ENCODE results near the gene ROMO1. TPM values are rescaled to one million over a fixed set of nuclear protein-coding genes. Genes with fewer than 3 reads are reported as not detected.
"Not testable (repeated sequence)": the region's sequence is repeated elsewhere in the genome, so short reads cannot be mapped to it uniquely, and the experiment has no call there.

Gene ROMO1
- polyA plus RNA-seq, 3 donors from 2014 or later, result 298 to 612 (median 340) TPM

GRCh38 chr20:35720165-35721123 is 21.2 kb downstream of the ROMO1 start:
- Mint-ChIP-seq H3K9me3 (no peaks in the 10 kb centered on the region), H3K27ac (peak overlapping the region; percentile 44 to 81 (median 66)), H3K36me3 (peaks cover 44 to 68% (median 57%) of the 10 kb centered on the region in 3 donors), H3K27me3 (ENCODE audit: low read depth in 3 of 3) (peaks cover 15 to 61% (median 49%) of the 10 kb centered on the region in 3 donors), H3K4me3 (peak overlapping the region in 1 of 5 donors; percentile 8), H3K4me1 (peaks cover 46 to 75% of the 10 kb centered on the region in 2 donors)
- no peak for DNase-seq

- peaks cover 15 to 61% (median 52%) of the 10 kb centered on the region in 3 donors for H3K27me3 Mint-ChIP-seq (ENCODE audit: low read depth in 3 of 3)
- H3K4me1 Mint-ChIP-seq, result peaks cover 45 to 71% of the 10 kb centered on the region in 2 donors
- H3K4me3 Mint-ChIP-seq, result peak overlapping the region in 3 of 5 donors; percentile 4 to 47 (median 41)
- H3K27ac Mint-ChIP-seq, result peak overlapping the region in 5 of 6 donors; percentile 36 to 89 (median 71)
- no peaks in the 10 kb centered on the region for H3K9me3 Mint-ChIP-seq
- no peak for DNase-seq
- peaks cover 40 to 65% (median 56%) of the 10 kb centered on the region in 3 donors for H3K36me3 Mint-ChIP-seq
Observed at GRCh38 chr20:35721219-35721618, 22.0 kb downstream of the ROMO1 start.

- peak overlapping the region; percentile 36 to 89 (median 64) for H3K27ac Mint-ChIP-seq
- H3K36me3 Mint-ChIP-seq, result peaks cover 36 to 65% (median 53%) of the 10 kb centered on the region in 3 donors
- peaks cover 42 to 70% of the 10 kb centered on the region in 2 donors for H3K4me1 Mint-ChIP-seq
- H3K27me3 Mint-ChIP-seq (ENCODE audit: low read depth in 3 of 3), result peaks cover 12 to 61% (median 56%) of the 10 kb centered on the region in 3 donors
- peak overlapping the region in 3 of 5 donors; percentile 4 to 47 (median 41) for H3K4me3 Mint-ChIP-seq
- DNase-seq, result no peak
- no peaks in the 10 kb centered on the region for H3K9me3 Mint-ChIP-seq
Observed at GRCh38 chr20:35721621-35722020, 22.4 kb downstream of the ROMO1 start.

- Mint-ChIP-seq H3K4me3 (peak overlapping the region; percentile 36 to 68 (median 51)), H3K36me3 (peaks cover 36 to 59% (median 45%) of the 10 kb centered on the region in 3 donors), H3K4me1 (peaks cover 36 to 61% of the 10 kb centered on the region in 2 donors), H3K27ac (peak overlapping the region; percentile 69 to 89 (median 78)), H3K27me3 (ENCODE audit: low read depth in 3 of 3) (peaks cover 18 to 64% (median 53%) of the 10 kb centered on the region in 3 donors)
- not testable (repeated sequence) for H3K9me3 Mint-ChIP-seq, DNase-seq
Observed at GRCh38 chr20:35723275-35723639, 24.1 kb downstream of the ROMO1 start.

DNA sequence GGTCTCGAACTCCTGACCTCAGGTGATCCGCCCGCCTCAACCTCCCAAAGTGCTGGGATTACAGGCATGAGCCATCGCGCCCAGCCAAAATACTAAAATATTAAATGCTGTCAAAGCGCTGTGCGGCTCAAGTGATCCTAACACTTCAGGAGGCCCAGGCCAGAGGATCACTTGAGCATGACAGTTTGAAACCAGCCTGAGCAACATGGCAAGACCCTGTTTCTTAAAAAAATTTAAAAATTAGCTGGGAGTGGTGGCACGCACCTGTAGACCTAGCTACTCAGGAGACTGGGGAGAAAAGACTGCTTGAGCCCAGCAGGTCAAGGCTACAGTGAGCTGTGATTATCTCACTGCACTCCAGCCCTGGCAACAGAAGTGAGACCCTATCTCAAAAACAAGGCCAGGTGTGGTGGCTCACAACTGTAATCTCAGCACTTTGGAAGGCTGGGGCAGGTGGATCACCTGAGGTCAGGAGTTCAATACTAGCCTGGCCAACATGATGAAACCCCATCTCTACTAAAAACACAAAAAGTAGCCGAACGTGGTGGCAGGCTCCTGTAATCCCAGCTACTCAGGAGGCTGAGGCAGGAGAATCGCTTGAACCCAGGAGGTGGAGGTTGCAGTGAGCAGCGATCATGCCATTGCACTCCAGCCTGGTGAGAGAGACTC is 24.6 kb downstream of the ROMO1 start:
- H3K9me3 Mint-ChIP-seq, H3K4me3 Mint-ChIP-seq, DNase-seq: not testable (repeated sequence)
- Mint-ChIP-seq H3K4me1 (peaks cover 38 to 60% of the 10 kb centered on the region in 2 donors), H3K27ac (peak overlapping the region in 4 of 6 donors; percentile 69 to 89 (median 76)), H3K36me3 (peaks cover 36 to 58% (median 45%) of the 10 kb centered on the region in 3 donors), H3K27me3 (ENCODE audit: low read depth in 3 of 3) (peaks cover 18 to 64% (median 57%) of the 10 kb centered on the region in 3 donors)

GRCh38 chr20:35724321-35725230 is 25.4 kb downstream of the ROMO1 start:
- Mint-ChIP-seq H3K27me3 (ENCODE audit: low read depth in 3 of 3) (peaks cover 18 to 58% (median 57%) of the 10 kb centered on the region in 3 donors), H3K36me3 (peaks cover 36 to 57% (median 45%) of the 10 kb centered on the region in 3 donors), H3K4me1 (peaks cover 41 to 66% of the 10 kb centered on the region in 2 donors), H3K27ac (peak overlapping the region; percentile 17 to 89 (median 58)), H3K4me3 (peak overlapping the region in 1 of 5 donors; percentile 10), H3K9me3 (no peaks in the 10 kb centered on the region)
- no peak for DNase-seq

GRCh38 chr20:35726842-35727711 is 27.9 kb downstream of the ROMO1 start:
- Mint-ChIP-seq H3K9me3 (no peaks in the 10 kb centered on the region), H3K27me3 (ENCODE audit: low read depth in 3 of 3) (peaks cover 21 to 51% (median 48%) of the 10 kb centered on the region in 3 donors), H3K27ac (peak overlapping the region in 4 of 6 donors; percentile 23 to 80 (median 60)), H3K36me3 (peaks cover 27 to 53% (median 39%) of the 10 kb centered on the region in 3 donors), H3K4me1 (peaks cover 45 to 71% of the 10 kb centered on the region in 2 donors), H3K4me3 (no peak overlapping the region)
- no peak for DNase-seq

- peaks cover 26 to 55% (median 29%) of the 10 kb centered on the region in 3 donors for H3K36me3 Mint-ChIP-seq
- peak overlapping the region in 1 of 6 donors; percentile 34 for H3K27ac Mint-ChIP-seq
Observed at GRCh38 chr20:35729283-35729807, 30.1 kb downstream of the ROMO1 start.

GRCh38 chr20:35729836-35730582 is 30.8 kb downstream of the ROMO1 start:
- Mint-ChIP-seq H3K9me3 (no peaks in the 10 kb centered on the region), H3K27me3 (ENCODE audit: low read depth in 3 of 3) (peaks cover 15 to 44% (median 36%) of the 10 kb centered on the region in 3 donors), H3K4me1 (peaks cover 56 to 72% of the 10 kb centered on the region in 2 donors), H3K27ac (peak overlapping the region in 5 of 6 donors; percentile 0 to 65 (median 34)), H3K36me3 (peaks cover 26 to 54% (median 26%) of the 10 kb centered on the region in 3 donors), H3K4me3 (peak overlapping the region in 2 of 5 donors; percentile 25 to 44)
- DNase-seq, result no peak

More at GRCh38 chr20:35729283-35729807, 30.1 kb downstream of the ROMO1 start:
- Mint-ChIP-seq H3K4me3 (no peak overlapping the region), H3K4me1 (peaks cover 51 to 72% of the 10 kb centered on the region in 2 donors), H3K9me3 (no peaks in the 10 kb centered on the region), H3K27me3 (ENCODE audit: low read depth in 3 of 3) (peaks cover 13 to 48% (median 39%) of the 10 kb centered on the region in 3 donors)
- DNase-seq, result peak in 1 of 3 donors; percentile 1

- peaks cover 21 to 54% (median 24%) of the 10 kb centered on the region in 3 donors for H3K36me3 Mint-ChIP-seq
- DNase-seq, result peak in 1 of 3 donors; percentile 0
- H3K27me3 Mint-ChIP-seq (ENCODE audit: low read depth in 3 of 3), result peaks cover 15 to 39% (median 28%) of the 10 kb centered on the region in 3 donors
- H3K27ac Mint-ChIP-seq, result peak overlapping the region in 1 of 6 donors; percentile 9
- no peaks in the 10 kb centered on the region for H3K9me3 Mint-ChIP-seq
- peaks cover 58 to 77% of the 10 kb centered on the region in 2 donors for H3K4me1 Mint-ChIP-seq
- peak overlapping the region in 2 of 5 donors; percentile 14 to 17 for H3K4me3 Mint-ChIP-seq
Observed at GRCh38 chr20:35730583-35731468, 31.6 kb downstream of the ROMO1 start.

Measured in immature natural killer cell (primary cell).